Retinal pigment epithelial cell (primary cell): Measurements from ENCODE around the gene ITGA2.

Experiments used
- DNase-seq: peaks from one replicate; pipeline ENCODE4 v3.0.0-alpha.2; 2010; ENCODE audit warnings: low read depth
- H3K4me3 ChIP-seq: 2 replicates; pipeline ENCODE4 v1.5.1; 2011; ENCODE audit warnings: mild to moderate bottlenecking, low read length, control low read depth, moderate library complexity
- TF ChIP-seq, protein P1 (sequence below): conservative IDR thresholded peaks from 2 replicates; pipeline ENCODE4 v1.5.1; 2011; ENCODE audit warnings: low read depth, low read length, control low read depth, inconsistent platforms

Gene ITGA2

GRCh38 chr5:52989025-52989780 lies at the start of gene ITGA2:
ITGA2 (plus strand) TSS chr5:52989352; CDS start chr5:52989469, 117 bp downstream.
- TF ChIP-seq, protein P1, sequence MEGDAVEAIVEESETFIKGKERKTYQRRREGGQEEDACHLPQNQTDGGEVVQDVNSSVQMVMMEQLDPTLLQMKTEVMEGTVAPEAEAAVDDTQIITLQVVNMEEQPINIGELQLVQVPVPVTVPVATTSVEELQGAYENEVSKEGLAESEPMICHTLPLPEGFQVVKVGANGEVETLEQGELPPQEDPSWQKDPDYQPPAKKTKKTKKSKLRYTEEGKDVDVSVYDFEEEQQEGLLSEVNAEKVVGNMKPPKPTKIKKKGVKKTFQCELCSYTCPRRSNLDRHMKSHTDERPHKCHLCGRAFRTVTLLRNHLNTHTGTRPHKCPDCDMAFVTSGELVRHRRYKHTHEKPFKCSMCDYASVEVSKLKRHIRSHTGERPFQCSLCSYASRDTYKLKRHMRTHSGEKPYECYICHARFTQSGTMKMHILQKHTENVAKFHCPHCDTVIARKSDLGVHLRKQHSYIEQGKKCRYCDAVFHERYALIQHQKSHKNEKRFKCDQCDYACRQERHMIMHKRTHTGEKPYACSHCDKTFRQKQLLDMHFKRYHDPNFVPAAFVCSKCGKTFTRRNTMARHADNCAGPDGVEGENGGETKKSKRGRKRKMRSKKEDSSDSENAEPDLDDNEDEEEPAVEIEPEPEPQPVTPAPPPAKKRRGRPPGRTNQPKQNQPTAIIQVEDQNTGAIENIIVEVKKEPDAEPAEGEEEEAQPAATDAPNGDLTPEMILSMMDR: no peak
- peak within 1 kb of the TSS; percentile 82 for H3K4me3 ChIP-seq
- DNase-seq: no peak

- H3K4me3 ChIP-seq: no peak overlapping the region
- no peak for DNase-seq
- TF ChIP-seq, protein P1: peak; percentile 31
These were observed 45.9 kb upstream of the ITGA2 start for GRCh38 chr5:52943285-52943684.

DNA sequence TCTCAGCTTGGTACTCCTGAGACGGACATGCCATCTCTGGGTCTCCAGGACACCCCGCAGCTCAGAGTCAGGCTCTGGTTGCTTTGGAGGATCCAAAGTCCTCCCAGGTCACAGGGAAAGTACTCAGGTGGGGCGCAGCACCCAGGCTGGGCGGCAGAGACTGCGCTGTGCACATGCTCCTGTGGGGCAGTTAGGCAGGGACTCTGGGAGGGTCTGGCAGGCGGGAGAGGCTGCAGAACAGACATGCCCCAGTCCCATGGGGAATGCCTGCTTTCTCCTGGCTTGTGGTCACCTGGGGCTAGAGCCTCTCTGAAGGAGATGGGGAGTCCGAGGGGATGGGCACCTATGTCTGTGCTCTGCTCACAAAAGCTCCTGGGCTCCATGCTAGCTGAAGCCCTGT lies 45.3 kb upstream of the ITGA2 start:
- TF ChIP-seq, protein P1: no peak
- H3K4me3 ChIP-seq: no peak overlapping the region
- DNase-seq: no peak

DNA sequence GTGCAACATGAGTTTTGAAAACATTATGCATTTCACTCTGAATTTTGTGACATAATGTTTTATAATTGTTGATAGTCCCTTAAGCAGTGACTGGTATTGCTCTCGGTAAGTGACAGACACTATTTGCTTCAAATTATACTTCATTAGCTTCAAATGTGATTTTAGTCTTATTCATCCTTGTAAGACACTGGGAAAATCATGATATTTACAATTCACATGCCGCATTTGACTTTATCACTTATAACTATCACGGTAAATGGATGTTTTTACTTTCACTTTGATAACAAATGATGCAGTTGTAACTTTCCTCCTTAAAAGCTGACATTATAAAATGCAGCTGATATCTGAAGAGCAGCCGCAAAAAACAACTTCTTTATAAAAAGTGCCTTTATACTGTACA lies 44.1 kb upstream of the ITGA2 start:
- TF ChIP-seq, protein P1: no peak
- no peak overlapping the region for H3K4me3 ChIP-seq
- no peak for DNase-seq

- DNase-seq: no peak
- TF ChIP-seq, protein P1: no peak
- no peak overlapping the region for H3K4me3 ChIP-seq
These were observed 41.9 kb upstream of the ITGA2 start for GRCh38 chr5:52947208-52947607.

DNA sequence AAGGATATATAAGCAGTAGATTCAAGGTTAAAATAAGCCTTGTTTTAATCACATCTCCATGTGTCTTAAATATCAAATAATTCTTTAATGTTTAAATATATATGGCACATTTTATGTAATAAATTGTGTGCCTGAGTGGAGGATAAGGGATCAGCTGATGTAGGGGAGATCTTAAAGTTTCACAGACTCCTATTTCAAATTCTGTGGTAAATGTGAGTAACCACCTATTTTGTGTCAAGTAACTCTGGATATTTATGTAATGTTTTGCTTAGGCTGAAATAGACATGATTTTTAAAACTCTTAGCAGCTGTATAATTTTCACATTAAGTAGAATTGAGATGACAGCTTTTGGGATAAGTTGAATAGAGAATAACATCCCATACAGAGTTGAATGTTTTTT lies 41.3 kb upstream of the ITGA2 start:
- DNase-seq: no peak
- TF ChIP-seq, protein P1: no peak
- H3K4me3 ChIP-seq: no peak overlapping the region

DNA sequence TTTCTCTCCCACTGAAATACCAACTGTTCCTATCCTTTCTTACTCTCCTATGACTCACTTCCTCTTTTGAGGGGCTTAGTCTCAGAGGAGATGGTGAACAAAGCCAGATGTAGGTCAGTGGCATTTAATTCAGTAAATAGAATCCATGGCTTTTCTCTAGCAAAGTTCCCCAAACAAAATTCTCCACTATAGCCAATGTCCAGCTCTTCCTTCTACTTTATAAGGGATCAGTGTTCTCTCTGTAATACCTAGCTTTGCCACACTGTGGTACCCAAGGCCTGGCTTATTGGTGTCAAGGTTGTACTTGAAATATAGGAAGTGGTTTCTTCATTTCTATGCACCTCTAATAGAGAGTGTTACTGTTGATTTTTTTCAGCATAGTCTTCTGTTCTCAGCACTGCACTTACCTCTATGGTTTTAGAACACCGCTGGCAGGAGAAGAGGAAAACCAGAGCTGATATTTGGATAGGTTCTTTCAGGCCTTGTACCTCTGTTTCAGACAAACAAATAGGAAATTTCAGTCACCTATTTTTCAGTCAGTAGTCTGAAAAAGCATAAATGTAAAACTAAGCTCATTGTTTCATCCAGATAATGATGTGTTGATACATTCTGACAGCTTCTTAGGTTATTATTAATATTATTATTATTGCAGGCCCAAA lies 40.6 kb upstream of the ITGA2 start:
- peak; percentile 52 for DNase-seq
- TF ChIP-seq, protein P1: peak; percentile 79
- no peak overlapping the region for H3K4me3 ChIP-seq
